ENCODE data around the gene GGPS1. TPM values are rescaled to one million over a fixed set of nuclear protein-coding genes. Genes with fewer than 3 reads are reported as not detected.

Gene GGPS1
- polyA plus RNA-seq (2012; ENCODE audit: insufficient read length, low read depth), result 25.3 TPM

DNA sequence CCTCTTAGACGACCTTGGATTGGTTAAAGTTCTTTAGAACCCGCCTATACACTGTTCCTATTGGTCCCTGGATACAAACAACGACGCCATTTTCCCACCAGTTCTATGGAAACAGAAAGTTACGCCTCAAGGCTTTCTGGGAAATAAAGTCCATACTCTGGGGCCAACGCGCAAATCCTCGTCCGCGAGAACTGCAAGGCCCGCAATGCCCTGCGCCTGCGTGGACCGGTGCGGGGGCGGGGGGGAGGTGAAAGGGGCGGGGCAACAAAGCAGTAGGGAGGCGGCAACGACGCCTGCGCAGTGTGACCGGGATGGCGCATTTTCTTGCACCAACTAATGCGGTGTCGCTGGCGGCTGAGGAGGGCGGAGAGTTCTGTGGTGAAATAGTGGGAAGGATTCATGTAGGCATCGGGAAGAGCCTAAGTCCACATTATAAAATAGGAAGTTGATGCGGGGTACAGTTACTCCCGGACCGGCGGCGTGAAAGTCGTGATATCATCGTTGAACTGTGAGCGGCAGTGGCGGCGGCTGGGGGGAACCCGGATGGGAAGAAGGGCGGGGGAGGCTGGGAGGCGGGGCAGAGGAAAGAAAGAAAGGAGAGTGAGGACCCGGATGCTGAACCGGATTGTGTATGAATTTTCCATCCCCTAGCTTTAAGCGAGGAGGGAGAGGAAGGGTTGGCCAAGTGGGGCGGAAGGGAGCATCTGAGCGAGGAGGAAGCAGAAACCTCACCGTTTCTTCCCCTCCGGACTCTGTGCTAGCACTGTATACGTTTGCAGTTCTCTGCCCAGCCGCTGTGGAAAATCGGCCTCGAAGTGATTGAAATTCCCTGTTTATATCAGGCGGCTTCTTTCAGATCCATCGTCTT lies at the start of gene GGPS1:
TSS of gene GGPS1 (plus strand) at position 300 of the 868 bp plus-strand sequence. CDS start 6,695 bp downstream, outside the sequence.
- TF ChIP-seq SIN3A (IDR thresholded peaks at IDR 0.05; ENCODE audit: borderline replicate concordance, insufficient read depth, low read length), result peak; percentile 77
- peak; percentile 81 for TF ChIP-seq TAF1 (IDR thresholded peaks at IDR 0.05; ENCODE audit: borderline replicate concordance, insufficient read depth, low read length)
- peak; percentile 94 for TF ChIP-seq POLR2AphosphoS5 (IDR thresholded peaks at IDR 0.05; ENCODE audit: low read depth, low read length)
- TF ChIP-seq, protein P1, sequence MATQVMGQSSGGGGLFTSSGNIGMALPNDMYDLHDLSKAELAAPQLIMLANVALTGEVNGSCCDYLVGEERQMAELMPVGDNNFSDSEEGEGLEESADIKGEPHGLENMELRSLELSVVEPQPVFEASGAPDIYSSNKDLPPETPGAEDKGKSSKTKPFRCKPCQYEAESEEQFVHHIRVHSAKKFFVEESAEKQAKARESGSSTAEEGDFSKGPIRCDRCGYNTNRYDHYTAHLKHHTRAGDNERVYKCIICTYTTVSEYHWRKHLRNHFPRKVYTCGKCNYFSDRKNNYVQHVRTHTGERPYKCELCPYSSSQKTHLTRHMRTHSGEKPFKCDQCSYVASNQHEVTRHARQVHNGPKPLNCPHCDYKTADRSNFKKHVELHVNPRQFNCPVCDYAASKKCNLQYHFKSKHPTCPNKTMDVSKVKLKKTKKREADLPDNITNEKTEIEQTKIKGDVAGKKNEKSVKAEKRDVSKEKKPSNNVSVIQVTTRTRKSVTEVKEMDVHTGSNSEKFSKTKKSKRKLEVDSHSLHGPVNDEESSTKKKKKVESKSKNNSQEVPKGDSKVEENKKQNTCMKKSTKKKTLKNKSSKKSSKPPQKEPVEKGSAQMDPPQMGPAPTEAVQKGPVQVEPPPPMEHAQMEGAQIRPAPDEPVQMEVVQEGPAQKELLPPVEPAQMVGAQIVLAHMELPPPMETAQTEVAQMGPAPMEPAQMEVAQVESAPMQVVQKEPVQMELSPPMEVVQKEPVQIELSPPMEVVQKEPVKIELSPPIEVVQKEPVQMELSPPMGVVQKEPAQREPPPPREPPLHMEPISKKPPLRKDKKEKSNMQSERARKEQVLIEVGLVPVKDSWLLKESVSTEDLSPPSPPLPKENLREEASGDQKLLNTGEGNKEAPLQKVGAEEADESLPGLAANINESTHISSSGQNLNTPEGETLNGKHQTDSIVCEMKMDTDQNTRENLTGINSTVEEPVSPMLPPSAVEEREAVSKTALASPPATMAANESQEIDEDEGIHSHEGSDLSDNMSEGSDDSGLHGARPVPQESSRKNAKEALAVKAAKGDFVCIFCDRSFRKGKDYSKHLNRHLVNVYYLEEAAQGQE (IDR thresholded peaks at IDR 0.05; ENCODE audit: insufficient read depth in 1 of 2, low read depth in 2 of 2, low read length in 2 of 2), result peak in 1 of 2 experiments; percentile 26; a peak in 1 of 4 replicates
- peak; percentile 48 for TF ChIP-seq FOXP2 (optimal IDR thresholded peaks at IDR 0.05; ENCODE audit: borderline replicate concordance, extremely low read depth, extremely low read length, insufficient read depth)

DNA sequence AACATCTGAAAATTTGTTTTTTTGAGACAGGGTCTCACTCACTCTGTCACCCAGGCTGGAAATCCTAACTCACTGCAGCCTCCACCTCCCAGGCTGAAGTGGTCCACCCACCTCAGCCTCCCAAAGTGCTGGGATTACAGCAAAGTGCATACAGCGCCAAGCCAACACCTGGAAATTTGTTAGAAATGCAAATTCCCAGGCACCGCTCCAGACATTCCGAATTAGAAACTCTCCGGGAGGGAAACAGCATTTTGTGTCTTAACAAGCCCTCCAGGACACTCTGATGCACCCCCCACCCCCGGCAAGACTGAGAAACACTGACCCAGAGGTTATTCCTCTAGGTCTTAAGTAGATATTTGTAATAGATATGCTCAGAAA lies 49.5 kb upstream of the GGPS1 start:
- TF ChIP-seq, protein P1 (IDR thresholded peaks at IDR 0.05; ENCODE audit: insufficient read depth in 1 of 2, low read depth in 2 of 2, low read length in 2 of 2), result no peak
- TF ChIP-seq TAF1 (IDR thresholded peaks at IDR 0.05; ENCODE audit: borderline replicate concordance, insufficient read depth, low read length), result no peak
- TF ChIP-seq FOXP2 (optimal IDR thresholded peaks at IDR 0.05; ENCODE audit: borderline replicate concordance, extremely low read depth, extremely low read length, insufficient read depth), result no peak
- TF ChIP-seq SIN3A (IDR thresholded peaks at IDR 0.05; ENCODE audit: borderline replicate concordance, insufficient read depth, low read length), result no peak
- TF ChIP-seq POLR2AphosphoS5 (IDR thresholded peaks at IDR 0.05; ENCODE audit: low read depth, low read length), result no peak

DNA sequence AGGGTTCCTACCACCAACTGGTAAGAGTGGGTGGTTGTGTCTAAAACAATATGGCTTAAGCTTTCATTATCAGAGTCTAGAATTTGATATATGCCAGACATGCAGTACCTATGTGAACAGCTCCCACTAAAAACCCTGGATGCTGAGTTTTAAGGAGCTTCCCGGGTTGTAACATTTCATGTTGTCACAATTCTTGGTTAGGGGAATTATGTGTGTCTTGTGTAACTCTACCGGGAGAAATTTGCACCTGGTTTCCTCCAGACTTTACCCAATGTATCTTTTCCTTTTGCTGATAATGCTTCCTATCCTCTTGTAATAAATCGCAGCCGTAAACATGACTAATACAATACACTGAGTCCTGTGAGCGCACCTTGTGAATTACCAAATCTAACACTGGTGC lies 48.7 kb upstream of the GGPS1 start:
- TF ChIP-seq SIN3A (IDR thresholded peaks at IDR 0.05; ENCODE audit: borderline replicate concordance, insufficient read depth, low read length), result no peak
- TF ChIP-seq POLR2AphosphoS5 (IDR thresholded peaks at IDR 0.05; ENCODE audit: low read depth, low read length), result no peak
- TF ChIP-seq, protein P1 (IDR thresholded peaks at IDR 0.05; ENCODE audit: insufficient read depth in 1 of 2, low read depth in 2 of 2, low read length in 2 of 2), result no peak
- no peak for TF ChIP-seq FOXP2 (optimal IDR thresholded peaks at IDR 0.05; ENCODE audit: borderline replicate concordance, extremely low read depth, extremely low read length, insufficient read depth)
- TF ChIP-seq TAF1 (IDR thresholded peaks at IDR 0.05; ENCODE audit: borderline replicate concordance, insufficient read depth, low read length), result no peak

DNA sequence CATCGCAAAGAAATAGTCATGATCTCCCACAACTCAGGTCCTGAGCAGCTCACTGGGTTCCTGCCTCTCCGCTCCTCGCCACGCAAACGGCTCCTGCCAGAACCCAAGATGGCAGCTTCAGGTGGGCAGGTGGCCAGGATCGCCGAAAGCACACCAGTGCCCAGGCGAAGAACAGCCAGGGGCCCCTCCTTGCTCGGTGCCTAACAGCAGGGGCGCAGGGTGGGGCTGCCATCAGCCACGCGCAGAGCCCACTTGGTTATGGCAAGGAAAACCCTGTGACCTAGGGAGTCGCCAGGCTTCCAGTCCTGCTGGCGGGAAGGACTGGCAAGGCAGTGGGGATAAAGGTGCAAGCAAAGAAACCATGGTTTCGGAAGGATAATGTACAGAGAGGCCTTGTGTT lies 47.9 kb upstream of the GGPS1 start:
- TF ChIP-seq TAF1 (IDR thresholded peaks at IDR 0.05; ENCODE audit: borderline replicate concordance, insufficient read depth, low read length) (no peak), FOXP2 (optimal IDR thresholded peaks at IDR 0.05; ENCODE audit: borderline replicate concordance, extremely low read depth, extremely low read length, insufficient read depth) (no peak), SIN3A (IDR thresholded peaks at IDR 0.05; ENCODE audit: borderline replicate concordance, insufficient read depth, low read length) (no peak), POLR2AphosphoS5 (IDR thresholded peaks at IDR 0.05; ENCODE audit: low read depth, low read length) (no peak)
- TF ChIP-seq, protein P1 (IDR thresholded peaks at IDR 0.05; ENCODE audit: insufficient read depth in 1 of 2, low read depth in 2 of 2, low read length in 2 of 2), result no peak

All from PFSK-1 (cell line).